HG02678 (cell line): ENCODE results near the gene FIG4.
"Not testable (repeated sequence)": the region's sequence is repeated elsewhere in the genome, so short reads cannot be mapped to it uniquely, and the experiment has no call there.

Source experiments
- ATAC-seq: cut with Tn5 transposase; IDR thresholded peaks from one replicate; pipeline ENCODE4 v1.9.1; 2021; ENCODE audit warnings: mild to moderate bottlenecking, moderate library complexity; ENCODE audit not compliant: unreplicated experiment

The FIG4 gene

DNA sequence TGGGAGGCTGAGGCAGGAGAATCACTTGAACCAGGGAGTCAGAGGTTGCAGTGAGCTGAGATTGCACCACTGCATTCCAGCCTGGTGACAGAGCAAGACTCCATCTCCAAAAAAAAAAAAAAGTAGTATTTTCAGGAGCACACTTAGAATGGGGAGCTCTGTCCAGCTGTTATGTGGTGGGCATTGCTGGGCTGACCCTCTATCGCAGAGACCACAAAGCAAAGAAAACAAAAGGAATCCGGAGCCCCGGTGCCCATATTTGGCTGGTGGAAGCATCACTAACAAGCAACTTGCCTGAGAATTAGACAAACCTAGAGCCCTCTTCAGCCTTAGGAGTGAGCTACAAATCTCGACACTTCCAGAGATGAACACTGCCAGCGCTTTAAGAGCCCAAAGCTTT, 149.7 kb downstream of the FIG4 start:
- ATAC-seq = no peak

DNA sequence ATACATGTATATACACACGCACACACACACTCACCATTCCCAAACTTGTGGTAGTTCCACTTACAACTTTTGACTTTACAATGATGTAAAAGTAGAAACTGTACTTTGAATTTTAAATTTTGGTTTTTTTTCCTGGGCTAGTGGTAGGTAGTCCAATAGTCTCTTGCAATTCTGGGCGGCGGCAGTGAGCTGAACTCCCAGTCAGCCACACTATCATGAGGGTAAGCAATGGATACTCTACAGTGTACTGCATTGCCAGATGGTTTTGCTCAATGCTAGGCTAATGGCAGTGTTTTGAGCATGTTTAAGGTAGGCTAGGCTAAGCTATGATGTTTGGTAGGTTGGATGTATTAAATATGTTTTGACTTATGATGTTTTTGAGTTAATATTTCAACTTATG, 150.8 kb downstream of the FIG4 start:
- no peak for ATAC-seq

DNA sequence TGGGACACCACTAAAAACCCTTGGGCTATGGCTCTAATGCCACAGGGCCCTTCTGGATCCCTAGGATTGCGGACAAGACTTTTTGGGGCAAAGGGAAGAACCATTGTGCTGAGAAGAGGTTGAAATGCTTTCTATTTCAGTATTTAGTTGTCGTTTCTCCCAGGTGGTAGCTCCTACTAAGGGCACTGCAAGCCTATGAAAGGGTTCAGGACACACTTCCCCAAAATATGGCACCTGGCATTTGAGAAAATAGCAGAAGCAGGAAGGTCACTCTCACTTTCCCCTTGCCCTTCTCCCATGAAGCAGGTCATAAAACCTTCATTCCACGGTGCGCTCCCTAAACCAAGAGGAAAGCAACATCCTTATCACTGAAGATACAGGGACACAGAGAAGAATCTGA, 161.6 kb downstream of the FIG4 start:
- ATAC-seq = no peak

GRCh38 chr6:109853426-109853825, 162.3 kb downstream of the FIG4 start:
- no peak for ATAC-seq

DNA sequence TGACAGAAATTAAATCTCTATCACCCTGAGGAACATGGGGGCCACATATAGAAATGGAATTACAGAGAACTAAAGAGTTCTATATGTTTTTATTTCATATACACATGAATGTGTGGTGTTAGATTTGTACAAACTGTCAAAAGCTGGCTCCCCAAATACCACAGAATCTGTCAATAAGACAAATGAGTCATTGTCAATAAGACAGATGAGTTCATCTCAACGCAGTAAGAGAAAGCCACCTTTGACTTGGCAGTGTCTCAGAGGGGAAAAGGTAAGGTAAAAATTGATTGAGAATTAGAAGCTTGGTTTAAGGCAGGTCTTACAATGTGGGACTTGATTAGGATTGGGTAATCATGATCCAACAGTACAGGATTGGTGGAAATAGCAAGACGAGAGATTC, 162.9 kb downstream of the FIG4 start:
- ATAC-seq = no peak

- no peak for ATAC-seq
These were observed 163.6 kb downstream of the FIG4 start for GRCh38 chr6:109854541-109855308.

DNA sequence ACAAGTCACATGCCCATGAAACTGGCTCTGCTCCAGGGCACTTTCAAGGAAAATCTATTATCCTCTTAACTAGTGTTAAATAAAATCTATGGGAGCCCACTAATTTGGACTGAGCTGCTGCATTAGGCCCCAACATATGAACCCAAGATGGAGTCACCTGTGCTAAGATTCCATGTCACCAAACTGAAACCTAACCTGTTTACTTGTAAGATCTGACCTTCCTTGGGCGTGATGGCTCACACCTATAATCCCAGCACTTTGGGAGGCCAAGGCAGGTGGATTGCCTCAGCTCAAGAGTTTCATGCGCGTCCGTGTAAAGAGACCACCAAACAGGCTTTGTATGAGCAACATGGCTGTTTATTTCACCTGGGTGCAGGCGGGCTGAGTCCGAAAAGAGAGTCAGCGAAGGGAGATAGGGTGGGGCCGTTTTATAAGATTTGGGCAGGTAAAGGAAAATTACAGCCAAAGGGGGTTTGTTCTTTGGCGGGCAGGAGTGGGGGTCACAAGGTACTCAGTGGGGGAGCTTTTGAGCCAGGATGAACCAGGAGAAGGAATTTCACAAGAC, 164.5 kb downstream of the FIG4 start:
- not testable (repeated sequence) for ATAC-seq

DNA sequence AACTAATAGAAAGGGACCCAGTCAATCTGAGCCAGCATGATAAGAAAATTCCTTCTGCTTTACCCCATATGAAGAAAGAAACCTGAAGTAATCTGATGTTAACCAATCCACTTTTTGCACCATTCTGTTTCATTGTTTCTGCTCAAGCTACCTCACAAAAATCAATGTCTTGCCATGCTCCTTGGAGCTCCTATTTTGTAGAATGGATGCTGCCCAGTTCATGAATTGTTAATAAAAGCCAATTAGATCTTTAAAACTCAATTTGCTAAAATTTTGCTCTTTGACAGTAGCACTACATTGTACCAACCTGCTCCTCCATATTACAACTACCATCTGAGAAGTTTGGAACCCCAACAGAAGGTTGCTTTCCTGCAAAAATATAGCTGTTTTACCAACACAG, 170.8 kb downstream of the FIG4 start:
- ATAC-seq = no peak

GRCh38 chr6:109864050-109864449, 173.0 kb downstream of the FIG4 start:
- no peak for ATAC-seq

- ATAC-seq = no peak
These were observed 174.9 kb downstream of the FIG4 start for GRCh38 chr6:109865968-109866367.

DNA sequence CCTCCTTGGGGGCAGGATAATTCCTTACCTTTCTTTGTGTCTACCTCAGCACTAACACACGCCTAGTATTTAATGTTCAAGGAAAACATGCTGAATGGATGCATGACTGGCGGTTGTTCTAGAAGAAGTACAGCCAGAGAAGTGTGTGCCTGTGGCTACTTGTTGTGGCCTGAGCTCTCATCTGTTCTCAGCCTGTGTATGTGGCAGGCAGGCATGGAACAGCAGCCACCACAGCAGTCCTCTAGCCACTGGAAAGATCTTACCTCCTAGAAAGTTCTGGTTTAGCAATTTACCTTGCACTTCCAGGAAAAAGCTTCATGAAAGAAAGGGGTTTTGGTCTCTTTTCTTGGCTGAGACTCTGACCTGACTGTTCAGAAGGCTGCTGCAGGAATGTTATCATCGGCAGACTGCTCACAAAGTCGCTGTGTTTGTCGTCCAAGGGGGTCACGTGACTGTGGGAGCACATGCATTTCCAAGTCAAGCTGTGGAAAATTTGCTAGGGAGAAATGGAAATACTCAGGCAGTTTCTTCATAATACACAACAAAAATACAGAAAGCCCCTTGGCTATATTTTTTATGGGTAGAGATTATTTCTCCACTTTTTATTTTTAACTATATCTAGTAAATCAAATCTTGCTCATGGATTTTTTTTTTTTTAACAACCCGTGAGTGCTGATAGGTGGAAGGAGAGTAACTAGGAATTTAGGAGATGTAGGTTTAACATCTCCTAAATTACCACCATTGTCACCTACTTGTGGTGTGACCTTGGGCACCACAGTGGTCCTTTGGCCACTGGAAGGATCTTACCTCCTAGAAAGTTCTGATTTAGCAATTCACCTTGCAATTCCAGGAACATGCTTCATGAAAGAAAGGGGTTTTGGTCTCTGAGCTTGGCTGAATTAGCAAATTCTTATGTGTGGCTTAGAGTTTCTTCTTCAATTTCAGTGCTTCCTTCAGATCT, 176.2 kb downstream of the FIG4 start:
- ATAC-seq = no peak

GRCh38 chr6:109867970-109868358, 176.9 kb downstream of the FIG4 start:
- ATAC-seq = no peak

DNA sequence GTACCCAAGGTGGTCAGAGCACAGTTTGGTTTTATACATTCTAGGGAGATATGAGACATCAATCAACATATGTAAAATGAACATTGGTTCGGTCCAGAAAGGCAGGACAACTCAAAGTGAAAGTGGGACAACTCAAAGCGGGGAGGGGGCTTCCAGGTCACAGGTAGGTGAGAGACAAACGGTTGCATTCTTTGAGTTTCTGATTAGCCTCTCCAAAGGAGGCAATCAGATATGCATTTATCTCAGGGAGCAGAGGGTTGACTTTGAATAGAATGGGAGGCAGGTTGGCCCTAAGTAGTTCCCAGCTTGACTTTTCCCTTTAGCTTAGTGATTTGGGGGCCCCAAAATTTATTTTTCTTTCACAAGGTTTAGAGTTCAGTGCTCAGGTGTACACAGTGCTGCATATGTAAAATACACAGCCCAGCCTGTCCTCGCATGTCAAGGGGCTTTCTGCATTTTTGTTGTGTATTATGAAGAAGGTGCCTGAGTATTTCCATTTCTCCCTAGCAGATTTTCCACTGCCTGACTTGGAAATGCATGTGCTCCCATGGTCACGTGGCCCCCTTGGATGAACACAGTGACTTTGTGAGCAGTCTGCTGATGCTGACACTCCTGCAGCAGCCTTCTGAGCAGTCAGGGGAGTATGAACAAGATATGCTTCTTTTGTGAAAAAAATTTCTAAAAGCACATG, 178.4 kb downstream of the FIG4 start:
- not testable (repeated sequence) for ATAC-seq

GRCh38 chr6:109870089-109870410, 179.0 kb downstream of the FIG4 start:
- no peak for ATAC-seq

DNA sequence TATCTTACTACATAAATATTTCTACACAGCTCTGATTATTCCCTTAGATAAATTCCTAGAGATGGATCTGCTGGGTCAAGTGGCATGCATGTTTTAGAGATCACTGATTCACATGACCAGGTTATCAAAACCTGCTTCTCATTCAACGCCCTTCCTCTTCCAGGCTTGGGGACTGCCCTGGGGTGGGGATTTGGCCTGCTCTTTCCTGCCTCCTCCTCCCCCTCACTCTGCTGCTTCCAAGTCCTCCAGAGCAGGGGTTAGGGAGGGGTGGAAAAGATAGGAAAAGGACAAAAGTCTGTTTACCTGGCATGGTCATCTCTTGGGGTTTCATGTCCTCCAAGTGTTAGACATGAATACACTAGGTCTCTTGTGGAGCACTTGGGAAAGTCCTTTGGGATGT, 181.5 kb downstream of the FIG4 start:
- no peak for ATAC-seq

DNA sequence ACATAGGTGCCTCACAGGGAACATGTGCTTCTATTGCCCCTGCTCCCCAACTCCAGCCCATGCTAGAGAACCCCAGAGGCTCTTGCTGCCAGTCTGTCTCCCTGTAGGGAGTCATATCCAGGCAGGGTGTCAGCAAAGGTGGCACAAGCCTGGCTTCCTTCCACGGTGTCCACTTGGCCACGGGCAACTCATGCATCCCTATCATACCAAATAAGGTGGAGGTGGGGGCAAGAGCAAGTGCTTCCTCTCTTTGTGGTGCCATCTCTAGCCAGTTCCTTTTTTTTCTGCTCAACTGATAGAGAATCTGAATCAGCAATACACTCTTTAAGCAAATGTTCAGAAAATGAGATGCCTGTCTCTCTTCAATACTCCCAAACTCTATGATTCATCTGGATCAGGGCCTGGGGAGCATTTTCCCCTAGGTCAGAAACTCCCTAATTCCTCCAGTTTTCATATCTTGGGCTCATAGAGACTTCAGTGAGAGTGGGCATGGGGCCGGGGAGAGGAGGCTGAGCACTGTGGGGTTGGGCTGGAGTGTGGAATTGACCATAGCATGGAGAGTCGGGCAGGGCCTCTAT, 182.0 kb downstream of the FIG4 start:
- no peak for ATAC-seq

DNA sequence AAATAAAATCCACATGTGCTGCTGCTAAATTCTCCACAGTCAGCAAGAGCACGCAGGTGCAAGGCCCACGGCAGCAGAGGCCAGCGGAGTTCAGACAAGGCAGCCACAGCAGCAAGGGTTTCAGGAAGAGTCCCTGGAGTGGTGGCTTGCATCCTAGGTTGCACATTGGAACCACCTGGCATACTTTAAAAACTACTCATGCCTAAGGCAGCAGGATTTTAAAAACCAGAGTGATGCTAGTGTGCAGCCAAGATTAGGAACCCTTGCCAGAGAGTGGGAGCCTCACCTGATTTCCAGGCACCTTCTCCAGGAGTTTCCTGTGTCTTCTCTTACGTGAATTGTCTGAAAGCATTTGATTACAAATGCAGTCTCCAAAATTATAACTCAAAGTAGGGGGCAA, 183.0 kb downstream of the FIG4 start:
- no peak for ATAC-seq

GRCh38 chr6:109874621-109875020, 183.5 kb downstream of the FIG4 start:
- ATAC-seq = no peak
